HG03565 (cell line): ENCODE data around the gene SOWAHA.

Source experiments
- ATAC-seq: cut with Tn5 transposase; IDR thresholded peaks from one replicate; pipeline ENCODE4 v1.9.1; 2021; ENCODE audit warnings: mild to moderate bottlenecking, moderate library complexity; ENCODE audit not compliant: unreplicated experiment

The SOWAHA gene

GRCh38 chr5:132812781-132813598 lies at the start of gene SOWAHA:
SOWAHA (plus strand) TSS chr5:132813302; CDS start chr5:132813622, 320 bp downstream.
- no peak for ATAC-seq

GRCh38 chr5:132764051-132764450 lies 49.1 kb upstream of the SOWAHA start:
- ATAC-seq, result no peak

- no peak for ATAC-seq
Measured at GRCh38 chr5:132764671-132765238, 48.3 kb upstream of the SOWAHA start.

GRCh38 chr5:132765311-132766019 lies 47.6 kb upstream of the SOWAHA start:
- ATAC-seq, result no peak

- ATAC-seq, result no peak
Measured at GRCh38 chr5:132766020-132766805, 46.9 kb upstream of the SOWAHA start.

GRCh38 chr5:132766806-132767055 lies 46.4 kb upstream of the SOWAHA start:
- ATAC-seq, result no peak

- ATAC-seq, result no peak
Measured at GRCh38 chr5:132767150-132767549, 46.0 kb upstream of the SOWAHA start.

- no peak for ATAC-seq
Measured at GRCh38 chr5:132768485-132768868, 44.6 kb upstream of the SOWAHA start.

GRCh38 chr5:132770476-132771159 lies 42.5 kb upstream of the SOWAHA start:
- no peak for ATAC-seq

GRCh38 chr5:132771503-132771998 lies 41.6 kb upstream of the SOWAHA start:
- ATAC-seq, result no peak

- no peak for ATAC-seq
Measured at GRCh38 chr5:132772291-132773070, 40.6 kb upstream of the SOWAHA start.

GRCh38 chr5:132773114-132773513 lies 40.0 kb upstream of the SOWAHA start:
- no peak for ATAC-seq

- ATAC-seq, result no peak
Measured at GRCh38 chr5:132773601-132774355, 39.3 kb upstream of the SOWAHA start.

GRCh38 chr5:132774406-132774805 lies 38.7 kb upstream of the SOWAHA start:
- ATAC-seq, result no peak

- no peak for ATAC-seq
Measured at GRCh38 chr5:132774896-132775295, 38.2 kb upstream of the SOWAHA start.

GRCh38 chr5:132775476-132775961 lies 37.6 kb upstream of the SOWAHA start:
- ATAC-seq, result no peak

GRCh38 chr5:132776131-132776937 lies 36.8 kb upstream of the SOWAHA start:
- ATAC-seq, result no peak

- ATAC-seq, result peak; percentile 25
Measured at GRCh38 chr5:132776938-132777208, 36.2 kb upstream of the SOWAHA start.
